HepG2 (cell line): ENCODE measurements around the gene SLC35B4. TPM values are rescaled to one million over a fixed set of nuclear protein-coding genes. Genes with fewer than 3 reads are reported as not detected.
A peak's percentile ranks its signal among the peaks of the same experiment; 100 is the strongest.

Experiments used
- ARID3A ChIP-seq: IDR thresholded peaks from 2 replicates; pipeline ENCODE4 v1.6.1; 2012; ENCODE audit warnings: low read depth, low read length, improper control_type of control experiment
- CREBL2 ChIP-seq: sonication (generic); formaldehyde crosslinking; IDR thresholded peaks from 2 replicates; pipeline ENCODE4 v1.8.1; 2023; ENCODE audit warnings: missing genetic modification reagents, mild to moderate bottlenecking, borderline replicate concordance
- FLYWCH1 ChIP-seq: sonication (generic); formaldehyde crosslinking; IDR thresholded peaks from 2 replicates; pipeline ENCODE4 v1.8.1; 2023; ENCODE audit warnings: mild to moderate bottlenecking, missing genetic modification reagents
- FOXK2 ChIP-seq: fragments of 450-650 bp; IDR thresholded peaks from 2 replicates; pipeline ENCODE4 v1.6.1; 2016
- HIC2 ChIP-seq: sonication (generic); formaldehyde crosslinking; IDR thresholded peaks from 2 replicates; pipeline ENCODE4 v1.9.0; 2022; ENCODE audit warnings: low read depth, missing genetic modification reagents
- HNRNPK ChIP-seq: fragments of 200-400 bp; formaldehyde crosslinking; IDR thresholded peaks from 2 replicates; pipeline ENCODE4 v1.6.1; 2018; ENCODE audit warnings: low read length, low read depth, moderate library complexity, mild to moderate bottlenecking; ENCODE audit not compliant: poor library complexity, severe bottlenecking
- MATR3 ChIP-seq: sonication (generic); formaldehyde crosslinking; IDR thresholded peaks from 2 replicates; pipeline ENCODE4 v1.4.0; 2020; ENCODE audit warnings: missing genetic modification reagents
- MAX ChIP-seq: IDR thresholded peaks from 2 replicates; pipeline ENCODE4 v1.6.1; 2012; ENCODE audit warnings: inconsistent platforms
- MED13 ChIP-seq: sonication (generic); formaldehyde crosslinking; IDR thresholded peaks from 2 replicates; pipeline ENCODE4 v1.5.0; 2020; ENCODE audit warnings: missing genetic modification reagents
- NCOA2 ChIP-seq: sonication (generic); formaldehyde crosslinking; IDR thresholded peaks from 2 replicates; pipeline ENCODE4 v1.8.0; 2022; ENCODE audit warnings: inconsistent platforms
- NFIB ChIP-seq: sonication (generic); formaldehyde crosslinking; IDR thresholded peaks from 2 replicates; pipeline ENCODE4 v1.9.0; 2021; ENCODE audit warnings: missing genetic modification reagents, mild to moderate bottlenecking, borderline replicate concordance
- NR0B2 ChIP-seq: sonication (generic); formaldehyde crosslinking; IDR thresholded peaks from 2 replicates; pipeline ENCODE4 v1.4.0; 2020; ENCODE audit warnings: mild to moderate bottlenecking, missing genetic modification reagents
- PHB2 ChIP-seq: fragments of 450-650 bp; IDR thresholded peaks from 2 replicates; pipeline ENCODE4 v1.6.1; 2018; ENCODE audit not compliant: partially characterized antibody
- RARA ChIP-seq: IDR thresholded peaks from 2 replicates; pipeline ENCODE4 v1.6.1; 2016; ENCODE audit warnings: missing genetic modification reagents, missing compliant biosample characterization
- RXRB ChIP-seq: IDR thresholded peaks from 2 replicates; pipeline ENCODE4 v1.6.1; 2016; ENCODE audit warnings: borderline replicate concordance, missing genetic modification reagents, missing compliant biosample characterization
- USF2 ChIP-seq, 2 experiments: sonication (generic) in 1 of 2; formaldehyde crosslinking in 1 of 2; IDR thresholded peaks; 2 replicates each; pipeline versions ENCODE4 v1.5.1 to v1.6.1; 2011 to 2020; ENCODE audit warnings: borderline replicate concordance in 1 of 2, low read depth in 1 of 2, low read length in 1 of 2, mild to moderate bottlenecking in 1 of 2, missing genetic modification reagents in 1 of 2, moderate library complexity in 1 of 2
- ZBTB44 ChIP-seq: sonication (generic); formaldehyde crosslinking; IDR thresholded peaks from 2 replicates; pipeline ENCODE4 v1.4.0; 2020; ENCODE audit warnings: missing genetic modification reagents
- ZNF263 ChIP-seq: sonication (generic); formaldehyde crosslinking; IDR thresholded peaks from 2 replicates; pipeline ENCODE4 v1.4.0; 2020; ENCODE audit warnings: missing genetic modification reagents
- ZNF441 ChIP-seq: sonication (generic); formaldehyde crosslinking; IDR thresholded peaks from 2 replicates; pipeline ENCODE4 v1.7.0; 2021; ENCODE audit warnings: missing genetic modification reagents, borderline replicate concordance
- ZNF451 ChIP-seq: sonication (generic); formaldehyde crosslinking; IDR thresholded peaks from 2 replicates; pipeline ENCODE4 v1.5.0; 2020; ENCODE audit warnings: mild to moderate bottlenecking, missing genetic modification reagents
- ZNF547 ChIP-seq: sonication (generic); formaldehyde crosslinking; IDR thresholded peaks from 2 replicates; pipeline ENCODE4 v1.5.1; 2020; ENCODE audit warnings: mild to moderate bottlenecking, missing genetic modification reagents
- ZNF777 ChIP-seq: sonication (generic); formaldehyde crosslinking; IDR thresholded peaks from 2 replicates; pipeline ENCODE4 v1.4.0; 2020; ENCODE audit warnings: missing genetic modification reagents
- ZZZ3 ChIP-seq: sonication (generic); formaldehyde crosslinking; IDR thresholded peaks from 2 replicates; pipeline ENCODE4 v1.4.0; 2020; ENCODE audit warnings: missing genetic modification reagents, mild to moderate bottlenecking, borderline replicate concordance
- polyA plus RNA-seq, 8 experiments: library from polyadenylated mRNA; depleted of rRNA in 3 of 8; stranded (reverse) in 7 of 8; unstranded in 1 of 8; fragments of >200 nt; fragmentation: Illumina TruSeq in 4 of 8; extraction: Trizol in 4 of 8; gene quantifications; 2 replicates each; pipeline versions ENCODE4 v1.2.1 to v1.2.3, GENCODE V29; 2011 to 2016; ENCODE audit warnings: low read depth in 4 of 8, missing spikeins in 1 of 8, mixed read lengths in 1 of 8; ENCODE audit not compliant: insufficient read depth in 1 of 8
- total RNA-seq, 5 experiments: library from RNA; depleted of rRNA; stranded (reverse); fragments of >200 nt; fragmentation: Illumina TruSeq; extraction: Trizol; gene quantifications; 2 replicates each; pipeline ENCODE4 v1.2.3, GENCODE V29; 2016; ENCODE audit warnings: low read depth in 1 of 5

The SLC35B4 gene
- total and polyA plus RNA-seq, 2 of the 13 experiments (the other 11 are each of a cell fraction or from before 2014, with no cell fraction given), result 17.1 to 17.8 TPM

- TF ChIP-seq USF2 (IDR thresholded peaks at IDR 0.05; ENCODE audit: low read depth, low read length), result no peak
- TF ChIP-seq USF2 (CRISPR knock-in tag; IDR thresholded peaks at IDR 0.05; ENCODE audit: borderline replicate concordance), result no peak
- TF ChIP-seq ZBTB44 (CRISPR knock-in tag), result no peak
- peak; percentile 96 for TF ChIP-seq RARA
- no peak for TF ChIP-seq ZNF451 (CRISPR knock-in tag)
- no peak for TF ChIP-seq ZNF441
- no peak for TF ChIP-seq MED13 (CRISPR knock-in tag)
- peak; percentile 75; the same call in 1 of the 2 replicates for TF ChIP-seq NCOA2 (CRISPR knock-in tag)
- no peak for TF ChIP-seq HNRNPK
- no peak for TF ChIP-seq FLYWCH1
- TF ChIP-seq ZNF547 (CRISPR knock-in tag), result no peak
- TF ChIP-seq ZZZ3 (CRISPR knock-in tag), result no peak
- no peak for TF ChIP-seq CREBL2 (CRISPR knock-in tag)
- no peak for TF ChIP-seq NFIB
- no peak for TF ChIP-seq PHB2
- no peak for TF ChIP-seq HIC2 (CRISPR knock-in tag)
- TF ChIP-seq FOXK2, result no peak
- TF ChIP-seq RXRB, result peak; percentile 91
- TF ChIP-seq MAX, result no peak
- no peak for TF ChIP-seq ZNF777 (CRISPR knock-in tag)
- TF ChIP-seq ARID3A, result peak; percentile 31; the same call in 1 of the 2 replicates
- TF ChIP-seq ZNF263 (CRISPR knock-in tag), result no peak
- TF ChIP-seq NR0B2 (CRISPR knock-in tag), result no peak
- no peak for TF ChIP-seq MATR3 (CRISPR knock-in tag)
These were observed 49.8 kb upstream of the SLC35B4 start (continued) for GRCh38 chr7:134366481-134366880.
